Activated naive CD4-positive, alpha-beta T cell (primary cell): ENCODE results near the gene KIAA0930.

Experiments
- DNase-seq, 4 experiments: peaks; one replicate each; lab custom pipeline; 2025; lab: John Stamatoyannopoulos, UW

Gene KIAA0930

GRCh38 chr22:45172881-45173585 is 67.7 kb downstream of the KIAA0930 start:
- DNase-seq = no peak

GRCh38 chr22:45171830-45172229 is 68.9 kb downstream of the KIAA0930 start:
- no peak for DNase-seq

GRCh38 chr22:45169591-45170466 is 70.9 kb downstream of the KIAA0930 start:
- peak in 1 of 4 experiments; percentile 12 for DNase-seq

DNA sequence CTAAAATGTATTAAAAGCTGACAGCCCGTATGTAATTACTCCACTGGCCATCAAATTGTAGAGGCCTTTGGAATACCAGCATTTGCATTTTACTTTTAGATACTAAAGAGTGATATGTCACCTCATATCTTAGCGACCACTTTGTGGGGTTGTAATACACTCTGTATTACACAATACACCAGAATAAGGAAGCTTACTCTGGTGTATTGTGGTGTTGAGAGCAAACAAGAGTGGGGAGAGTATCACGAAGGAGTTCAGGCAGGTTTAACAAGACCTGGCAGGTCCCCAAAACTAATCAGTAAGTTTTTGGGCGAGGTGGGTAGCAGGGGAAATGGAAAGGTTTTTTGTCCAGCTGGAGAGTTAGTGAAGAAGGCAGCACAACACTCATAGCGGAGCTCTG is 73.8 kb downstream of the KIAA0930 start:
- DNase-seq = no peak

- peak in 1 of 4 experiments; percentile 8 for DNase-seq
Observed at GRCh38 chr22:45164270-45165088, 76.2 kb downstream of the KIAA0930 start.

DNA sequence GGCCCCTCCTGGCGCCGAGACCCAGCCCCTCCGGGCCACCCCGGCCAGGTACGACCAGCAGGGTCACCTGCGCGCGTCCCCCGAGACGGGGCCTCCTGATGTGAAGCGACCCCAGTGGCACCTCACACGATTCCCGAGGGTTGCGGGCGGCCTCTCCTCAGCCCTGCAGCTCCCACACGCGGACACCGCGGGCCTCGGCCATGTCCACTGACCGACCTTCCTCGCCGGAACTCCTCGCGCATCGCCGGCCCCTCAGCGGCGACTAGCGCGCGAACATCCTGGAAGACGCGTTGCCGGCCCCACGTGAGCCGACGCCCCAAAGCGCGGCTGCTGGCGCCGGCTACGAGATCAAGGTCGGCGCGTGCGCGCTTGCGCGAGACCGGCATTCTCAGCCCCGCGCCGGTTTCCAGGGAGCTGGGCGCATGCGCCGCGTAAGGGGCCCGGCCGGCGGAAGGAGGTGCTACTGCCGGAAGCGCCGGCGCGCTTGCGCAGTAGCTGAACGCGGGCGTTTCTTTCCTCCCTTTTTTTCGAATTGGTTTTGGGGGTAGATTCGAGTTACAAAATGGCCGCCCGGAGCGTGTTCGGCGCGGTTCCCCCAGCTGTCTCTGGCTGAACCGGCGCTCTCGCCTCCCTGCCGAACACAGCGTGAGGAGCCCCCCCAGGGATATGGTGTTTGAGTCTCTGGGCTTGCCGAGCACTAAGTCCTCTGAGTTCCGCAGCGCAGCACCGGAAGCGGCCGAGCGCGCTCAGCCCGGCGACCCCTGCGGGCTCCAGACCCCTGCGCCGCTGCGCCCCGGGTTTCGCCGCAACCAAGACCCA is 77.0 kb downstream of the KIAA0930 start, which contains the start of gene NUP50:
Gene NUP50 (plus strand): TSS at position 475 of the 819 bp plus-strand sequence. CDS start 4,253 bp downstream, outside the sequence.
- peak; percentile 87 to 95 (median 90) for DNase-seq

- DNase-seq = peak in 1 of 4 experiments; percentile 39
Observed at GRCh38 chr22:45163099-45163450, 77.6 kb downstream of the KIAA0930 start.

DNA sequence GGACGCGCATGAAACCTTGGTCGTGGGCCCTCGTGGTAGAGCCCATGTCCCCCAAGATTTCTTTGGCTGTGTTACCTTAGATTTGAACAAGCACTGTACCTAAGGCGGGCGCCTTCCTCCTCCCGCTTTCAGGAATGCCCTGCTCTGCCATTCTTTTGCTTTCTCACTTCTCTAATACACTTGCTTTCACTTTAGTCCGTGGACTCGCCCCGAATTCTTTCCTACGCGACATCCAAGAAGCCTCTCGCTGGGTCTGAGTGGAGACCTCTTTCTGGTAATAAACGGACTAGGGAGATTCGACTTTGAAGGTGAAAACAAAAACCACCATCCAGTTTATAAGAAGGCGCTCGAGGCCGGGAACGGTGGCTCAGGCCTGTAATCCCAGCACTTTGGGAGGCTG is 78.2 kb downstream of the KIAA0930 start:
- DNase-seq = no peak

- no peak for DNase-seq
Observed at GRCh38 chr22:45159652-45160462, 80.8 kb downstream of the KIAA0930 start.

- DNase-seq = no peak
Observed at GRCh38 chr22:45157907-45158306, 82.8 kb downstream of the KIAA0930 start.

GRCh38 chr22:45155050-45155840 is 85.4 kb downstream of the KIAA0930 start:
- DNase-seq = no peak

GRCh38 chr22:45154383-45154782 is 86.3 kb downstream of the KIAA0930 start:
- no peak for DNase-seq

- no peak for DNase-seq
Observed at GRCh38 chr22:45151503-45151902, 89.2 kb downstream of the KIAA0930 start.

DNA sequence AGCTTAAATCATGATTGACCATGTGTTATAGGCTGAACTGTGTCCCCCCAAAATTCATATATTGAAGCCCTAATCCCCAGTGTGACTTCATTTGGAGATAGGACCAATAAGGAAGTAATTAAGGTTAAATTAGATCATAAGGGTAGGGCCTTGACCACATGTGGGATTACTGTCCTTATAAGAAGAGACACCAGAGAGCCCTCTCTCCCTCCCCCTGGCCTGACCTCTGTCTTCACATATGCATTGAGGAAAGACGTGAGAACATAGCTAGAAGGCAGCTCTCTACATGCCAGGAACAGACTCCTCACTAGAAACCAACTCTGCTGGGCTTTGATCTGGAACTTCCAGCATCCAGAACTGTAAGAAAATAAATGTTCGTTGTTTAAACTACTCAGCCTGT is 90.6 kb downstream of the KIAA0930 start:
- DNase-seq = no peak

GRCh38 chr22:45149671-45150070 is 91.0 kb downstream of the KIAA0930 start:
- no peak for DNase-seq

DNA sequence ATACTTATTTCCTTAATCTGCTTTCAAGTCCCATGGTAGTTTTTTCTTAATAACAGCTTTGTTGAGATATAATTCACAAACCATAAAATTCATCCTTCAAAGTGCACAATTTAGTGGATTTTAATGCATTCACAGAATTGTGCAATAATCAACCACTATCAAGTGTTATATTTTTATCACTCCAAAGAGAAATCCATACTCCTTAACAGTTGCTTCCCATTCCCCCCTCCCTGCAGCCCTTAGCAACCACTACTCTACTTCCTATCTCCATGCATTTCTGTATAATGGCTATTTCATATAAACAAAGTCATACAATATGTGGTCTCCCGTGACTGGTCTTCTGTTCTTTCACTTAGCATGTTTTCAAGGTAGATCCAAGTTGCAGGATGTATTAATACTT is 95.8 kb downstream of the KIAA0930 start:
- no peak for DNase-seq

DNA sequence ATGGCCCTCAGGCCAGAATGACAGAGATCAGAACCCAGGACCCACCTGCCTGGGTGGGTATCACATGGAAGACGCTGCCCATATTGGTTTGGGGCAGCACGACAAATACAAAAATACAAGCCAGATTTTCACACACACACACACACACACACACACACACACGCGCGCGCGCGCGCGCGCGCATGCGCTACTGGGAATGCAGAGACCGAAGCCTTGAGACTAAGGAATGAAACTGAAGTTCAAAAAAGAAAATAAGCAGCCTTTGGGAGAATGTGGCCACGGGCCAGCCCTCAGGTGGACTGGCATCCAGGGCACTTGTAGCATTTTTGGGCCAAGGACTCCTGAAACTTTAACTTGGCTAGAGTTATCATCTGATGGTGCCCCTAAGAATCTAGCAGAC is 98.3 kb downstream of the KIAA0930 start:
- DNase-seq = no peak
